ENCODE results near the gene COX14. TPM values are rescaled to one million over a fixed set of nuclear protein-coding genes. Genes with fewer than 3 reads are reported as not detected.

Gene COX14
- total RNA-seq, 1 experiment from 2014 or later = 31.9 TPM

DNA sequence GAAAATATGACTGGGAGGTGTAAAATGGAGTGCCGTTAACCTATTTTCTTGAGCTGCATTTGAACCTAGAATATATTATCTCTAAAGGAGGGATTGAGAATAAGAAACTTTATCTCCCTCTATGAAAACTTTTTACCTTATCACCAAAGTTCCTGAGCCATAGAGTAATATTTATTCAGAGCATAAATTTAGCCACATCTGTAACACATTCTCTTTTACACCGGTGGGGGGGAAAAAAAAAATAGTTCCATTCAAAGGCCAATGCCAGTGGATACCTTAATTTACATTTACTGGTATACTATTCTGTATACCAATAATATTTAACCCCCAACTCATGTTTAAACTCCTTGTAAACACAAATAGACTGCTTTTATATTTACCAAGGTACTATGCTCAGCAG lies 33.4 kb downstream of the COX14 start:
- H3K27ac Mint-ChIP-seq = no peak overlapping the region
- no peaks in the 10 kb centered on the region; the same call in 1 of the 2 replicates for H3K79me2 ChIP-seq (ENCODE audit: insufficient read depth, low read length)

More for the DNA sequence above, 33.4 kb downstream of the COX14 start:
- H2BK120ac ChIP-seq (ENCODE audit: low read depth, low read length, poor library complexity, severe bottlenecking) = no peak overlapping the region
- H2AK5ac ChIP-seq (ENCODE audit: insufficient read length, low read length) = no peak overlapping the region
- no peak overlapping the region for H4K91ac ChIP-seq (ENCODE audit: insufficient read length, low read depth, low read length)
- H3K36me3 Mint-ChIP-seq (ENCODE audit: insufficient read depth in 1 of 3, low read depth in 3 of 3) = peaks cover 8 to 23% (median 17%) of the 10 kb centered on the region in 3 experiments
- H2AFZ ChIP-seq (ENCODE audit: low read length) = no peak overlapping the region
- TF ChIP-seq, protein P1, sequence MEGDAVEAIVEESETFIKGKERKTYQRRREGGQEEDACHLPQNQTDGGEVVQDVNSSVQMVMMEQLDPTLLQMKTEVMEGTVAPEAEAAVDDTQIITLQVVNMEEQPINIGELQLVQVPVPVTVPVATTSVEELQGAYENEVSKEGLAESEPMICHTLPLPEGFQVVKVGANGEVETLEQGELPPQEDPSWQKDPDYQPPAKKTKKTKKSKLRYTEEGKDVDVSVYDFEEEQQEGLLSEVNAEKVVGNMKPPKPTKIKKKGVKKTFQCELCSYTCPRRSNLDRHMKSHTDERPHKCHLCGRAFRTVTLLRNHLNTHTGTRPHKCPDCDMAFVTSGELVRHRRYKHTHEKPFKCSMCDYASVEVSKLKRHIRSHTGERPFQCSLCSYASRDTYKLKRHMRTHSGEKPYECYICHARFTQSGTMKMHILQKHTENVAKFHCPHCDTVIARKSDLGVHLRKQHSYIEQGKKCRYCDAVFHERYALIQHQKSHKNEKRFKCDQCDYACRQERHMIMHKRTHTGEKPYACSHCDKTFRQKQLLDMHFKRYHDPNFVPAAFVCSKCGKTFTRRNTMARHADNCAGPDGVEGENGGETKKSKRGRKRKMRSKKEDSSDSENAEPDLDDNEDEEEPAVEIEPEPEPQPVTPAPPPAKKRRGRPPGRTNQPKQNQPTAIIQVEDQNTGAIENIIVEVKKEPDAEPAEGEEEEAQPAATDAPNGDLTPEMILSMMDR (conservative IDR thresholded peaks at IDR 0.05) = no peak
- no peaks in the 10 kb centered on the region for H3K27me3 Mint-ChIP-seq (ENCODE audit: low read depth)
- H3K4me1 Mint-ChIP-seq = peaks cover 4 to 6% of the 10 kb centered on the region in 2 experiments; a peak in 3 of 4 replicates
- no peak overlapping the region for H3T11ph ChIP-seq (ENCODE audit: low read length)
- no peak overlapping the region for H2BK15ac ChIP-seq (ENCODE audit: low read depth, low read length)
- no peak overlapping the region for H3K9ac ChIP-seq (ENCODE audit: extremely low read depth, insufficient read length, low read length)
- H3K23me2 ChIP-seq (ENCODE audit: insufficient read length, low read depth, low read length, poor library complexity, severe bottlenecking) = no peaks in the 10 kb centered on the region
- no peak overlapping the region for H3K18ac ChIP-seq (ENCODE audit: insufficient read length, low read depth, low read length)
- H3K27ac ChIP-seq (ENCODE audit: insufficient read length, low read depth, low read length) = no peak overlapping the region
- H3K9me3 Mint-ChIP-seq = no peaks in the 10 kb centered on the region
- H3K4me1 ChIP-seq (ENCODE audit: insufficient read depth, low read length) = no peaks in the 10 kb centered on the region
- H2BK5ac ChIP-seq (ENCODE audit: insufficient read length, low read length) = no peak overlapping the region
- no CpG with 5 or more reads among the region's 2 CpGs for whole genome bisulfite sequencing (ENCODE audit: extremely low coverage, insufficient read length, low lambda C conversion rate)
- H2BK20ac ChIP-seq (ENCODE audit: low read depth, low read length, poor library complexity, severe bottlenecking) = no peak overlapping the region
- no peaks in the 10 kb centered on the region for H3K9me3 ChIP-seq (ENCODE audit: control insufficient read depth, low read depth, low read length)
- H3K4me2 ChIP-seq (ENCODE audit: insufficient read depth, insufficient read length, low read length) = no peak overlapping the region
- DNase-seq = no peak
- H2BK12ac ChIP-seq (ENCODE audit: insufficient read length, low read depth, low read length) = no peak overlapping the region
- no peak overlapping the region for H3K4ac ChIP-seq (ENCODE audit: low read depth, low read length)
- no peak overlapping the region for H3K14ac ChIP-seq (ENCODE audit: insufficient read depth, low read length)
- H4K8ac ChIP-seq (replicated peaks; ENCODE audit: insufficient read length, low read depth, low read length) = no peak overlapping the region
- H3K27me3 ChIP-seq (ENCODE audit: insufficient read depth, low read length) = no peaks in the 10 kb centered on the region
- no peak overlapping the region for H3K23ac ChIP-seq (ENCODE audit: insufficient read length, low read depth, low read length)
- H3K79me1 ChIP-seq (ENCODE audit: insufficient read depth, low read depth, low read length, poor library complexity, severe bottlenecking) = peaks cover 3% of the 10 kb centered on the region
- H3K56ac ChIP-seq (ENCODE audit: insufficient read length, low read depth, low read length) = no peak overlapping the region
- no peak overlapping the region for H4K5ac ChIP-seq (ENCODE audit: insufficient read length, low read depth, low read length)
- H4K20me1 ChIP-seq (ENCODE audit: control insufficient read depth, insufficient read depth, insufficient read length) = no peaks in the 10 kb centered on the region
- H3K4me3 Mint-ChIP-seq = no peak overlapping the region

Data from H9 (cell line).